MM.1S (cell line): ENCODE data around the gene PLD1.

Source experiments
- CTCF ChIP-seq: fragments of 300-600 bp; sonication (generic); IDR thresholded peaks from 2 replicates; pipeline ENCODE4 v1.5.1; 2016; ENCODE audit warnings: antibody characterized with exemption, low read length, mixed read lengths
- EZH2phosphoT487 ChIP-seq: fragments of 300-600 bp; sonication (generic); IDR thresholded peaks from 2 replicates; pipeline ENCODE4 v1.6.1; 2018; ENCODE audit warnings: antibody characterized with exemption, low read length

GRCh38 chr3:171566803-171567422, 243.4 kb downstream of the PLD1 start:
- TF ChIP-seq CTCF (peak; percentile 91), EZH2phosphoT487 (no peak)
